C4-2B (cell line): ENCODE data around the gene PTRHD1.

Experiments
- CTCF ChIP-seq: fragments of 450-650 bp; conservative IDR thresholded peaks from 2 replicates; pipeline ENCODE4 v1.5.1; 2017; ENCODE audit warnings: mild to moderate bottlenecking
- ZFX ChIP-seq: fragments of 450-650 bp; IDR thresholded peaks from 2 replicates; pipeline ENCODE4 v1.6.1; 2017

GRCh38 chr2:24830786-24831185, 37.6 kb upstream of the PTRHD1 start:
- no peak for TF ChIP-seq CTCF
- no peak for TF ChIP-seq ZFX
